CD4-positive, alpha-beta T cell (primary cell): ENCODE measurements around the gene ODC1. TPM values are rescaled to one million over a fixed set of nuclear protein-coding genes. Genes with fewer than 3 reads are reported as not detected.

Experiments
- ATAC-seq: fragments of 200-7000 bp; cut with Tn5 transposase; one replicate; pipeline ENCODE4 v1.10.0; 2022; ENCODE audit warnings: mild to moderate bottlenecking; ENCODE audit not compliant: poor library complexity
- CTCF ChIA-PET: fragments of 350-600 bp; sonication (Branson Sonifier 250); formaldehyde crosslinking; loops from one replicate; lab custom pipeline; 2021; ENCODE audit warnings: antibody characterized with exemption, inconsistent platforms; lab: Charles Lee
- POLR2A ChIA-PET: fragments of 350-600 bp; sonication (Branson Sonifier 250); formaldehyde crosslinking; loops from one replicate; lab custom pipeline; 2021; ENCODE audit warnings: antibody characterized with exemption, inconsistent platforms; lab: Charles Lee
- DNase-seq, 14 experiments: peaks; one replicate each; pipeline ENCODE4 v3.0.0-alpha.2; 2013 to 2020; ENCODE audit warnings: mixed read lengths in 2 of 14
- H3K27ac ChIP-seq, 2 donors: one replicate each; pipeline versions ENCODE4 v1.5.1 to v1.7.0; 2013; ENCODE audit warnings: low read length in 2 of 2, low read depth in 1 of 2, mild to moderate bottlenecking in 1 of 2
- H3K27me3 ChIP-seq, 2 experiments: 1 replicate in 1 of 2; 2 replicates in 1 of 2; pipeline versions ENCODE4 v1.6.1 to v1.7.0; 2013; ENCODE audit warnings: low read length in 2 of 2, control low read depth in 1 of 2, mild to moderate bottlenecking in 1 of 2, moderate library complexity in 1 of 2; ENCODE audit not compliant: insufficient read depth in 2 of 2, control insufficient read depth in 1 of 2
- H3K36me3 ChIP-seq: one replicate; pipeline ENCODE4 v1.6.1; 2013; ENCODE audit warnings: low read length, control low read depth; ENCODE audit not compliant: insufficient read depth
- H3K4me1 ChIP-seq: one replicate; pipeline ENCODE4 v1.6.1; 2013; ENCODE audit warnings: low read length, control low read depth; ENCODE audit not compliant: insufficient read depth
- H3K4me3 ChIP-seq: one replicate; pipeline ENCODE4 v1.5.1; 2013; ENCODE audit warnings: mild to moderate bottlenecking, low read length, moderate library complexity
- H3K9me3 ChIP-seq, 2 experiments: 1 replicate in 1 of 2; 2 replicates in 1 of 2; pipeline versions ENCODE4 v1.6.1 to v1.7.0; 2013; ENCODE audit warnings: low read length in 2 of 2, mild to moderate bottlenecking in 2 of 2, control low read depth in 1 of 2, moderate library complexity in 1 of 2; ENCODE audit not compliant: control insufficient read depth in 1 of 2, insufficient read depth in 1 of 2
- H3K27ac Mint-ChIP-seq: one replicate; pipeline ENCODE4 v1.8.0; 2020; ENCODE audit warnings: mixed read lengths
- H3K27me3 Mint-ChIP-seq: one replicate; pipeline ENCODE4 v1.8.0; 2021; ENCODE audit warnings: mixed read lengths
- H3K36me3 Mint-ChIP-seq: one replicate; pipeline ENCODE4 v1.8.0; 2021; ENCODE audit warnings: low read depth, mixed read lengths
- H3K4me1 Mint-ChIP-seq: one replicate; pipeline ENCODE4 v1.8.0; 2021; ENCODE audit warnings: low read depth, mixed read lengths
- H3K4me3 Mint-ChIP-seq: one replicate; pipeline ENCODE4 v1.8.0; 2020; ENCODE audit warnings: mild to moderate bottlenecking, mixed read lengths
- H3K9me3 Mint-ChIP-seq: one replicate; pipeline ENCODE4 v1.8.0; 2020; ENCODE audit warnings: mixed read lengths
- CTCF ChIP-seq: fragments of 200-600 bp; IDR thresholded peaks from one replicate; pipeline ENCODE4 v1.8.0; 2022; ENCODE audit warnings: antibody characterized with exemption, mild to moderate bottlenecking
- intact Hi-C, 2 experiments: fragments of 100-400 bp; cut with DNase I in 1 of 2; cut with micrococcal nuclease in 1 of 2; formaldehyde crosslinking; loops; one replicate each; pipeline versions ENCODE4 v1.15.1 to v1.9.0; 2023 to 2025; cut with DNase I, micrococcal nuclease
- total RNA-seq, 174 experiments: library from RNA in 2 of 174; stranded (reverse) in 2 of 174; gene quantifications; one replicate each; pipeline ENCODE4 v1.2.3 and lab custom pipeline; 2021 to 2026

ODC1 gene
- total RNA-seq, 2 experiments from 2014 or later = 162 to 164 TPM

DNA sequence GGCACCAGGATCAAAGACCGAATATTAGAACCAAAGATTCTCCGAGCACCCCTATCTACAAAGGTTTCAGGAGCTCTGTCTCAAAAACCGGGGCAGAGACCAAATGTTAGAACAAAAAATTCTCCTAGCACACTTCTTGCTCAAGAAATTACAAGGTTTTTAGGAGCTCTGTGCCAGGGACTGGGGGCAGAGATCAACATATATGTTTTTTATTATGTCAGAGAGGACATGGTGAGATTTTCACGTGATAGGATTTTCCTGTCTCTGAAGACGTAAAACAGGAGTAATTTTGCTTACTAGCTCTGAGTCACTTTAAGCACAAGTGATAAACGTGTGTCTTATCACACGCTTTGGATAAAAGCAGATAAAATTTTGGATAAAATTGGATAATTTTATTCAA is 34.8 kb upstream of the ODC1 start:
- no peak for DNase-seq
- H3K4me1 Mint-ChIP-seq = peaks cover 5% of the 10 kb centered on the region
- H3K4me1 ChIP-seq = no peaks in the 10 kb centered on the region
- H3K36me3 Mint-ChIP-seq = no peaks in the 10 kb centered on the region
- ChIA-PET CTCF (no interaction called here), POLR2A (no interaction called here)
- no peak for TF ChIP-seq CTCF
- no peaks in the 10 kb centered on the region for H3K9me3 Mint-ChIP-seq
- H3K27me3 Mint-ChIP-seq = no peaks in the 10 kb centered on the region
- H3K27me3 ChIP-seq = no peaks in the 10 kb centered on the region
- intact Hi-C loops = no loop called here
- H3K36me3 ChIP-seq = no peaks in the 10 kb centered on the region
- H3K4me3 Mint-ChIP-seq = no peak overlapping the region
- ATAC-seq = no peak
- H3K4me3 ChIP-seq = no peak overlapping the region
- no peak overlapping the region for H3K27ac Mint-ChIP-seq
- H3K9me3 ChIP-seq = no peaks in the 10 kb centered on the region
- no peak overlapping the region for H3K27ac ChIP-seq

DNA sequence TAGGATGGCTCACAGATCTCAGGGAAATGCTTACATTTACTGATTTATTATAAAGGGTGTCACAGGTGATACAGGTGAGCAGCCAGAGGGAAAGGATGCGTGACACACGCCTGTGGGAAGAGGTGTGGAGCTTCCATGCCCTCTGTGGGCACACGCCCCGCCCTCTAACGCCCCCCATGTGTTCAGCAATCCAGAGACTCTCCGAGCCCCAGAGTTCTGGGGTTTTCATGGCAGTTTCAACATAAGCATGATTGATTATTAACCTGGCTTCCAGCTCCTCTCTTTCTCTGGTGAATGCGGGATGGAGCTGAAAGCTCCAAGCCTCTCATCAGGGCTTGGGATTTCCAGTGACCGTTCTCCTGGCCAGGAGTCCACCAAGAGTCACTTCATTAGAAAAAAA is 34.3 kb upstream of the ODC1 start:
- intact Hi-C loops = no loop called here
- Histone ChIP-seq H3K36me3 (no peaks in the 10 kb centered on the region), H3K4me1 (peaks cover 1% of the 10 kb centered on the region), H3K27ac (no peak overlapping the region), H3K27me3 (no peaks in the 10 kb centered on the region), H3K9me3 (no peaks in the 10 kb centered on the region), H3K4me3 (no peak overlapping the region)
- Mint-ChIP-seq H3K4me3 (no peak overlapping the region), H3K9me3 (no peaks in the 10 kb centered on the region), H3K36me3 (no peaks in the 10 kb centered on the region), H3K27ac (no peak overlapping the region), H3K4me1 (peaks cover 10% of the 10 kb centered on the region), H3K27me3 (no peaks in the 10 kb centered on the region)
- ATAC-seq (no peak), DNase-seq (no peak)
- TF ChIP-seq CTCF = no peak
- ChIA-PET POLR2A (no interaction called here), CTCF (no interaction called here)

- Histone ChIP-seq H3K4me1 (peaks cover 5% of the 10 kb centered on the region), H3K27me3 (no peaks in the 10 kb centered on the region), H3K4me3 (no peak overlapping the region), H3K9me3 (no peaks in the 10 kb centered on the region), H3K36me3 (no peaks in the 10 kb centered on the region), H3K27ac (no peak overlapping the region)
- Mint-ChIP-seq H3K4me1 (peaks cover 17% of the 10 kb centered on the region), H3K9me3 (no peaks in the 10 kb centered on the region), H3K4me3 (no peak overlapping the region), H3K27ac (no peak overlapping the region), H3K36me3 (no peaks in the 10 kb centered on the region), H3K27me3 (no peaks in the 10 kb centered on the region)
- ChIA-PET POLR2A (no interaction called here), CTCF (no interaction called here)
- intact Hi-C loops = no loop called here
- TF ChIP-seq CTCF = no peak
- DNase-seq (no peak), ATAC-seq (no peak)
Observed at GRCh38 chr2:10481666-10482157, 33.6 kb upstream of the ODC1 start.
